ENCODE data around the gene SYPL2.

The SYPL2 gene

DNA sequence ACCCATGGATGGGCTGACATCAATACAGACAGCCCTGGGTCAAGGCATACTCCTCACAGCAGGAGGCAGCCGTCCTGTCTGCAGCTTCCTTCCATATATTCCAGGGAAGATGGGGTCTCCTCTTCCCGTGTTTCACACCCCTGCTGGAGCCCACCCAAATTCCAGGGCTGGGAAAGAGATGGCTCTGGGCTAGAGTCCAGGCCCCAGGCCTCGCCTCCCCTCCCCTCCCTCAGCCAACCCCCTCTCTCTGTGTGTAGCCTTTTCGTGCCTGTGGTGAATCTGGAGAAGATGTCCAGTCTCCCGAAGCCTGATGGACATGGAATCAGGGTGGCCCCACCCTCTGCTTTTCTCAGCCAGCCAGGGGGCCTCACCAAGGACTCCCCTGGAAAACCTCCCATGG is 20.9 kb downstream of the SYPL2 start:
- H3K27ac Mint-ChIP-seq (ENCODE audit: low read depth), result no peak overlapping the region

DNA sequence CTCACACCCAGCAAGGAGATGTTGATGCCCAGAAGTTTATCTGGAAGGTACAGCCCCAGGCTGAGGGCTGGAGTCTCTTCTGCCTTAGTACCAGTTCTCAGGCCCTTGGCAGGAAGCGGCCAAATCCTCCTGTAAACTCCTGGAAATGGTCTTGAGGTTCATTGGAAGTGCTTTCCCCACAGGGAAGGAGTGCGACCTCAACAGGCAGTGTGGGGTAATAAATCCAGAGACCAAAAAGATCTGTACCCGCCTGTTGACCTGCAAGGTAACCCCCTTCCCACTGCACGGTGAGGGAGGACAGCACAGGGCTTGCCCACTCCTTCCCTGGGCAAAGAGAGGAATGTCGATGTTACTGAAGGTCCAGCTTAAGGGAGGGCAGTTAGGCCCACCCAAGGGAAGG is 21.9 kb downstream of the SYPL2 start:
- ATAC-seq (replicated peaks; ENCODE audit: extremely low read depth, poor library complexity, severe bottlenecking) (no peak), DNase-seq (ENCODE audit: low spot score in 2 of 2) (no peak)
- Mint-ChIP-seq H3K4me1 (peaks cover 26% of the 10 kb centered on the region), H3K4me3 (no peak overlapping the region), H3K27ac (ENCODE audit: low read depth) (no peak overlapping the region), H3K36me3 (ENCODE audit: insufficient read depth) (peaks cover 9% of the 10 kb centered on the region), H3K27me3 (no peaks in the 10 kb centered on the region), H3K9me3 (no peaks in the 10 kb centered on the region)

More for the DNA sequence above, 20.9 kb downstream of the SYPL2 start:
- H3K36me3 Mint-ChIP-seq (ENCODE audit: insufficient read depth), result peaks cover 9% of the 10 kb centered on the region
- no peaks in the 10 kb centered on the region for H3K27me3 Mint-ChIP-seq
- H3K9me3 Mint-ChIP-seq, result no peaks in the 10 kb centered on the region
- peaks cover 36% of the 10 kb centered on the region for H3K4me1 Mint-ChIP-seq
- DNase-seq (ENCODE audit: low spot score in 2 of 2) (no peak), ATAC-seq (replicated peaks; ENCODE audit: extremely low read depth, poor library complexity, severe bottlenecking) (no peak)
- H3K4me3 Mint-ChIP-seq, result no peak overlapping the region

DNA sequence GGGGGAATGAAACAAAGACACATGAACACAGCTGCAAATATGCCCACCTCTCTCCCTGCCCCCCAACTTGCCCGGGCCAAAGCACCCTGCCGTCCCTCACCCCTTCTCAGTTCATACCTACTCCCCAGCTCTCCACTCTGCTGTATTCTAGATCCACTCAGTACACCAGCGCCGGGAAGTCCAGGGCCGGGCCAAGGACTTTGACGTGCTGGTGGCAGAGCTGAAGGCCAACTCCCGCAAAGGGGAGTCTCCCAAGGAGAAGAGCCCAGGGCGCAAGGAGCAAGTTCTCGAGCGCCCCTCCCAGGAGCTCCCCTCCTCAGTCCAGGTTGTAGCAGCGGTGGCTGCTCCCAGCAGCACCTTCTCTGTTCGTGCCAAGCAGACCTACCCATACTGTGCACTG is 22.4 kb downstream of the SYPL2 start:
- no peak overlapping the region for H3K27ac Mint-ChIP-seq (ENCODE audit: low read depth)
- H3K4me3 Mint-ChIP-seq, result no peak overlapping the region
- no peaks in the 10 kb centered on the region for H3K27me3 Mint-ChIP-seq
- peaks cover 9% of the 10 kb centered on the region for H3K36me3 Mint-ChIP-seq (ENCODE audit: insufficient read depth)
- H3K9me3 Mint-ChIP-seq, result no peaks in the 10 kb centered on the region
- ATAC-seq (replicated peaks; ENCODE audit: extremely low read depth, poor library complexity, severe bottlenecking) (no peak), DNase-seq (ENCODE audit: low spot score in 2 of 2) (no peak)
- H3K4me1 Mint-ChIP-seq, result peaks cover 22% of the 10 kb centered on the region

DNA sequence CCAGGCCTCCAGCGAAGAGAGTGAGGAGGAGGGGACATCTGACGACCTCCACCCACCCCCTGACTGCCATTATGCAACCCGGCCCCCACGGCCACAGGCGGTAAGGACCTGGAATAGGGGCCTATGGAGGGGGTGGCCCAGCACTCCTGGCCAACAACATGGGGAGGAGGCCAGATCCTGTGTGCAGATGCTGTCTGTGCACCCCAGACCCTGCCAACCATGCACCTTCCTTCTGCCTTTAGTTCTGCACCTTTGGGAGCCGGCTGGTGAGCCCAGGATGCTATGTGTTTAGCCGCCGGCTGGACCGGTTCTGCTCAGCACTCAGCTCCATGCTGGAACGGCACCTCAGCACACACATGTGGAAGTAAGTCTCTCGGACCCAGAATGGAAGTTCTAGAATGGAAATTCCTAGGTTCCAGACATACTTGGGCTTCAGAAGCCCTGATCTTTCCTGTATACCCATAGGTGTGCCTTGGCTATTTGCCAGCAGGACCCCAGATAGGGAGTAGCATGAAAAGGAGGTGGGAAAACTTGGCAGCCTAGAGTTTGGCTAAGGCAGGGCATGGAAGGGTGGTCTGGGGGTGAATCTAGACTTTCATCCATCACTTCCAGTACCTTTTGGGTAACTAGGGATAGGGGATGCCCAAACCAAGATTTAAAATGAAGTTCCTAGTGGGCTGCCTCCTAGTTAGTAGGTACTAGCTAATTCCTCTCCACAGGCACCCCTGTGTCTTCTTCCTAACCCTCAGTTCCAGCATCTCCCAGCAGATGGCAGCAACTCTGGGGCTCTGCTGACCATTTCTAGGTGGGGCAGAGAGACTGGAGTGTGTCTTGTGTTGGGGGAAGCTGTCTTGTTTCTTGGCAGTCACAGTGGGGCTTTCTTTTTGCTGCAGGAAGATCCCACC is 23.9 kb downstream of the SYPL2 start:
- Mint-ChIP-seq H3K27ac (ENCODE audit: low read depth) (no peak overlapping the region), H3K4me1 (peaks cover 21% of the 10 kb centered on the region), H3K27me3 (no peaks in the 10 kb centered on the region), H3K4me3 (no peak overlapping the region), H3K9me3 (no peaks in the 10 kb centered on the region), H3K36me3 (ENCODE audit: insufficient read depth) (peaks cover 9% of the 10 kb centered on the region)
- DNase-seq (ENCODE audit: low spot score in 2 of 2) (peak; percentile 67 to 73), ATAC-seq (replicated peaks; ENCODE audit: extremely low read depth, poor library complexity, severe bottlenecking) (no peak)

DNA sequence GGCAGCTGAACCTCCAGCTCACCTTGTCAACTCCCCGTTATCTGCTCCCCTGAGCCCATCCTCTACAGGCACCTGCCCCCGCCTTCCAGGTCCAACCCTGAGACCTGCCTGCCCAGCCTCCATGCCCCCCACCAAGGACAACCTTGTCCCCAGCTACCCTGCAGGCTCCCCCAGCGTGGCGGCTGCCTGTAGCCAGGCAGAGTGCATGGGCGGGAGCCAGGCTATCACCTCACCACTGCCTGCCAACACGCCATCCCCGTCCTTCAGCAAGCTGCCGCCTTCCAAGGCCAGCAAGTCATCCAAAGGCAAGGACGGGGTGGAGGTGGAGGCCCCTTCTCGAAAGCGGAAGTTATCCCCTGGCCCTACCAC is 24.6 kb downstream of the SYPL2 start:
- H3K9me3 Mint-ChIP-seq, result no peaks in the 10 kb centered on the region
- peaks cover 24% of the 10 kb centered on the region for H3K4me1 Mint-ChIP-seq
- no peak for DNase-seq (ENCODE audit: low spot score in 2 of 2)
- no peak overlapping the region for H3K4me3 Mint-ChIP-seq
- no peak for ATAC-seq (replicated peaks; ENCODE audit: extremely low read depth, poor library complexity, severe bottlenecking)
- peaks cover 9% of the 10 kb centered on the region for H3K36me3 Mint-ChIP-seq (ENCODE audit: insufficient read depth)
- no peak overlapping the region for H3K27ac Mint-ChIP-seq (ENCODE audit: low read depth)
- H3K27me3 Mint-ChIP-seq, result no peaks in the 10 kb centered on the region

DNA sequence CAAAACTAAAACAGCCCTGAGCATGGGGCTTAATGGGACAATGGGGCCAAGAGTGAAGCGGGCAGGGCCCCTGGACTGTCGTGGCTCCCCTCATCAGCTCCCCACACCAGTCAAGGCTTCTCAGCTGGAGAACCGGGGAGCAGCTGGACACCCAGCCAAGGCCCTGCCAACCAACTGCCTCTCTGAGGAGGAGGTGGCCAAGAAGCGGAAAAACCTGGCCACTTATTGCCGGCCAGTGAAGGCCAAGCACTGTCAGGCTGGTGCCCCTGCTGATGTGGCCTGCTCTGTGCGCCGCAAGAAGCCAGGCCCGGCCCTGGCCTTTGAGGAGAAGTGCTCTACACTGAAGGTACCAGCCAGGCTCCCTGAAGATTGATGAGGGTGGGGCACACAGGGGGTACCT is 25.0 kb downstream of the SYPL2 start:
- Mint-ChIP-seq H3K27ac (ENCODE audit: low read depth) (no peak overlapping the region), H3K27me3 (no peaks in the 10 kb centered on the region), H3K36me3 (ENCODE audit: insufficient read depth) (peaks cover 9% of the 10 kb centered on the region), H3K9me3 (no peaks in the 10 kb centered on the region), H3K4me1 (peaks cover 29% of the 10 kb centered on the region), H3K4me3 (no peak overlapping the region)
- DNase-seq (ENCODE audit: low spot score in 2 of 2), result no peak
- no peak for ATAC-seq (replicated peaks; ENCODE audit: extremely low read depth, poor library complexity, severe bottlenecking)

DNA sequence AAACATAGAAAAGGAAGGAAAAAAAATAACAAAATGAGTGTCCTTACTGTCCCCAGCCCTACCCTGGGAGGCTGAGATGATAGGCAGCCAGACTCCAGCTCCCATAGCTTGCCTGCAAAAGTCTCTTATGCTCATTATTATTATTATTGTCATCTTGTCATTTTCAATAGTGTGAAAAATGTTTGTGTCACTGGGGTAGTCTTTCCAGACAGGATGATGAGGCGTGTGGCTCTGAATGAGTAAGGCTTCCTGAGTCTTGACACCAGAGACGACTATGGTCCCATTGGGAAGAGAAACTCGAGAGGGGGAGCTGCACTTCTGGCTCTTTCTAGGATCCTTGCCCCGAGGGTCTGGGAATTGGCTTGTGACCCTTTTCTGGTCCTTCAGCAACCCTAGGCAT is 26.4 kb downstream of the SYPL2 start:
- H3K27me3 Mint-ChIP-seq, result no peaks in the 10 kb centered on the region
- peaks cover 15% of the 10 kb centered on the region for H3K36me3 Mint-ChIP-seq (ENCODE audit: insufficient read depth)
- no peak overlapping the region for H3K27ac Mint-ChIP-seq (ENCODE audit: low read depth)
- DNase-seq (ENCODE audit: low spot score in 2 of 2) (no peak), ATAC-seq (replicated peaks; ENCODE audit: extremely low read depth, poor library complexity, severe bottlenecking) (no peak)
- H3K9me3 Mint-ChIP-seq, result no peaks in the 10 kb centered on the region
- H3K4me3 Mint-ChIP-seq, result peak overlapping the region; percentile 9
- H3K4me1 Mint-ChIP-seq, result peaks cover 38% of the 10 kb centered on the region

DNA sequence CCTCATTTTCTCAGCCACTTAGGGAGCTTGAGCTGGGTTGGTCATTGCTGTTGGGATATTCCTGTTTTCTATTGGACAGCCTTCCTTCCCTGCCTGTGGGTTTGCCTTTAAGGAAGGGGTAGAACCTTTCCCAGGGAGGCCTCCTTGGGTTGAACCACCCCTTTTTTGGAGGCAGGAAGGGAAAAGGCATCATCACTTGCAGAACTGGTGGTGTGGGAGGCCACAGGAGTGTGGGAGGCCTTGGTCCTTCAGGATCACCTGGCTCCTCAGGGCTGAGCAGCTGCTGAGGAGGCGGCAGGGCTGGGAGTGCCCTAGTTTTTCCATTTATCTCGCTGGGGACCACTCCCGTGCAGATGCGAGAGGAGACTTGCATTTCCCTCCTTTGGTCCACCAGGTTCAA is 26.9 kb downstream of the SYPL2 start:
- ATAC-seq (replicated peaks; ENCODE audit: extremely low read depth, poor library complexity, severe bottlenecking) (no peak), DNase-seq (ENCODE audit: low spot score in 2 of 2) (no peak)
- H3K36me3 Mint-ChIP-seq (ENCODE audit: insufficient read depth), result peaks cover 15% of the 10 kb centered on the region
- peaks cover 42% of the 10 kb centered on the region for H3K4me1 Mint-ChIP-seq
- H3K27ac Mint-ChIP-seq (ENCODE audit: low read depth), result no peak overlapping the region
- no peaks in the 10 kb centered on the region for H3K27me3 Mint-ChIP-seq
- H3K4me3 Mint-ChIP-seq, result peak overlapping the region; percentile 97
- H3K9me3 Mint-ChIP-seq, result no peaks in the 10 kb centered on the region

DNA sequence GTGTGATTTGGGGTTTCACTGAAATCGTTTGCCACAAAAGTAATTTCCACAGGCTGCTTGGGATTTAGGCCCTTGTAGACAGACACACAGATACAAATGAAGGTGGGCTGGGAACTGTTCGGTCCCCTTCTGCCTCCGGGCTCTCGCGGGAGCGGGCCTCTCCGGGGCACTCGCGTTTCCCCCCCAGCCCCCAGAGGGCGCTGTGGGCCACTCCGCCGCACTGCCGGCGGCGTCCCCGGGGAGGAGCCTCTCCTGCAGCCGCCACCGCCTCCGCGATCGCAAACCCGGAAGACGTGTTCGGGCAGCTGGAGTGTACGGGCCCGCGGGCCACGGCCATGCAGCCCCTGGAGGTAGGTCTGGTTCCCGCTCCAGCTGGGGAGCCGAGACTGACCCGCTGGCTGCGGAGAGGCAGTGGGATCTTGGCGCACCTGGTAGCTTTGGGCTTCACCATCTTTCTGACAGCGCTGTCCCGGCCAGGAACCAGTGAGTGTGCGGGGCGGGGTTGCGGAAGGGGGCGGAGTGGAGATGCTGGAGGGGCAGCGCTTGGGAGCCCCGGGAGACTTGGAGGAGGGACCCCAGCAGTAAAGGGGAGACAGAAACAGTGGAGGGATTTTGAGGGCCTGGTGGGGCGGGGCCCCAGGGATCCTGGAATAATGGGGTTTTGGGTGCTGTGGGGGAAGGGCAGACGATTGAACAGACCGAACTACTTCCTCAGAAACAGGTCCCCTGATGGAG is 27.6 kb downstream of the SYPL2 start, which contains the start of gene CYB561D1:
Gene CYB561D1 (plus strand): TSS at position 290 of the 735 bp plus-strand sequence. CDS start 46 bp downstream, at position 336.
- peaks cover 48% of the 10 kb centered on the region for H3K4me1 Mint-ChIP-seq
- H3K27me3 Mint-ChIP-seq, result no peaks in the 10 kb centered on the region
- peak within 1 kb of the TSS; percentile 97 for H3K4me3 Mint-ChIP-seq
- H3K27ac Mint-ChIP-seq (ENCODE audit: low read depth), result peak within 1 kb of the TSS; percentile 79
- DNase-seq (ENCODE audit: low spot score in 2 of 2) (peak; percentile 82 to 87), ATAC-seq (replicated peaks; ENCODE audit: extremely low read depth, poor library complexity, severe bottlenecking) (peak; percentile 92)
- H3K36me3 Mint-ChIP-seq (ENCODE audit: insufficient read depth), result peaks cover 20% of the 10 kb centered on the region
- no peaks in the 10 kb centered on the region for H3K9me3 Mint-ChIP-seq

DNA sequence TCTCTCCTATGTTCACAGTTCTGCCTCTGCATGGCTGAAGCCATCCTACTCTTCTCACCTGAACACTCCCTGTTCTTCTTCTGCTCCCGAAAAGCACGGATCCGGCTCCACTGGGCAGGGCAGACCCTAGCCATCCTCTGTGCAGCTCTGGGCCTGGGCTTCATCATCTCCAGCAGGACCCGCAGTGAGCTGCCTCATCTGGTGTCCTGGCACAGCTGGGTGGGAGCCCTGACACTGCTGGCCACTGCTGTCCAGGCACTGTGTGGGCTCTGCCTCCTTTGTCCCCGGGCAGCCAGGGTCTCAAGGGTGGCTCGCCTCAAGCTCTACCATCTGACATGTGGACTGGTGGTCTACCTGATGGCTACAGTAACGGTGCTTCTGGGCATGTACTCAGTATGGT is 29.4 kb downstream of the SYPL2 start:
- Mint-ChIP-seq H3K9me3 (no peaks in the 10 kb centered on the region), H3K4me1 (peaks cover 60% of the 10 kb centered on the region), H3K27ac (ENCODE audit: low read depth) (no peak overlapping the region)

DNA sequence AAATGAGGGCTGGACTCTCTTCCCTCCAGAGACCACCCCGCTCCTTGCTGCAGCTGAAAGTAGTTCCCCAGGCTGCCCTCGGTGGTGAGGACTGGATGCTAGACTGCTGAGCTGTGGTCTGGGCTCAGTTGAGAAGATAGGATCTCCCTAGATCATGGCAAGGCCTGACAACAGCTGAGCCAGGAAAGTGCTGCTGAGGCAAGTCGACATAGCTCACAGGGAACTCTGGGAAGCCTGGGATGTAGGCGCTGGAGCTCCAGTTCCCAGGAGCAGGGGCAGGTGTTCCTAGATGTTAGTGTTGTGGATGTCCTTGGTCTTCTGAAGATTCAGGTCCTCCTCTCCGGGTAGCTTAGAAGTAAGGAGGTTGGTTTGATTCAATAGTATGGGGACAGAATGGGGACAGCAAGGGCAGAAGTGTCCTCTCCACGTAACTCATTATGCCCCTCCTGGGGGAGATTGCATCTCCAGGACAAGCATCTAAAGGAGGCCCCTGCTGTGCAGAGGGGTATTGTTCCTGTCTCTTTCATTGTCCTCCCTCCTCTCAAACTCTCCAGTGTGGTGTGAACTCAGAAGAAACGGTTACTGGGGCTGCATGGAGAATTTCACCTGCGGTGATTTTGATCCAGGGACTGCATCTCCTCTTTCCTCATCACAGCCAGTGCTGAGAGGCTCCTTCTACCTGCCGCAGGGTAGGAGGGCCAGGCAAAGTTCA is 31.3 kb downstream of the SYPL2 start:
- peak overlapping the region; percentile 29 for H3K4me3 Mint-ChIP-seq
- ATAC-seq (replicated peaks; ENCODE audit: extremely low read depth, poor library complexity, severe bottlenecking), result no peak
- no peaks in the 10 kb centered on the region for H3K27me3 Mint-ChIP-seq
- peaks cover 18% of the 10 kb centered on the region for H3K36me3 Mint-ChIP-seq (ENCODE audit: insufficient read depth)
- no peaks in the 10 kb centered on the region for H3K9me3 Mint-ChIP-seq
- no peak for DNase-seq (ENCODE audit: low spot score in 2 of 2)
- H3K4me1 Mint-ChIP-seq, result peaks cover 76% of the 10 kb centered on the region
- H3K27ac Mint-ChIP-seq (ENCODE audit: low read depth), result no peak overlapping the region

More for the DNA sequence above, 29.4 kb downstream of the SYPL2 start:
- H3K36me3 Mint-ChIP-seq (ENCODE audit: insufficient read depth), result peaks cover 18% of the 10 kb centered on the region
- peak overlapping the region; percentile 97 for H3K4me3 Mint-ChIP-seq
- ATAC-seq (replicated peaks; ENCODE audit: extremely low read depth, poor library complexity, severe bottlenecking), result no peak
- DNase-seq (ENCODE audit: low spot score in 2 of 2), result no peak
- H3K27me3 Mint-ChIP-seq, result no peaks in the 10 kb centered on the region

DNA sequence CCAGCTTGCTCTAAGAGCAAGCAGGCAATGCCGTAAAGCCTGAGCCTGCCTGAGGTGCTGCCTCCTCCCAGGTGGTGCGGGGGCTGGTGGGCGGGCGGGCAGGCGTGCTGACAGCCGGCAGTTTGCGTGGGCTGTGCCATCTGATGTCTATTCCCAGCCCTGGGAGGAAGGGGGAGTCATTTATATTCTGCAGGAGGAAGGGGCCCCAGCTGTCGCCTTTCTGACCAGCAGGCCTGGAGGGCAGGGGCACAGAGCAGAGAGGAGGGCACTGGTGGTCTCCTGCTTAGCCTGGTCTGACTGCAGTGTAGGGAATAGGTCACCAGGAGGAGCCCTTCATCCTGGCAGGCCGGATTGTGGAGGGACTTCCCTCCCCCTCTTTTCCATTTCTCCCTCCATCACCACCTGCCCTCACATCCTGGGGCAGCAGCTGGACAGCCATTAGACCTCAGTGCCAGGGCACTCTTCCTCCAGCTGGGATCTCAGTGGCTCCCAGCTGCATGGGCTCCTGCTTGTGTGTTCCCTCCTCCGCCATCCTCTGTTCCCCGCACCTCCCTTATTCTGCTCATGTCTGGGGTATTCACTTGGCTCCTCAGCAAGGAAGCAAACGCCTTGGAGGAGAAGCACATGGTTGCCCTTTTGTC is 31.9 kb downstream of the SYPL2 start:
- no peak overlapping the region for H3K27ac Mint-ChIP-seq (ENCODE audit: low read depth)
- peak overlapping the region; percentile 29 for H3K4me3 Mint-ChIP-seq
- DNase-seq (ENCODE audit: low spot score in 2 of 2) (no peak), ATAC-seq (replicated peaks; ENCODE audit: extremely low read depth, poor library complexity, severe bottlenecking) (no peak)
- peaks cover 81% of the 10 kb centered on the region for H3K4me1 Mint-ChIP-seq
- no peaks in the 10 kb centered on the region for H3K27me3 Mint-ChIP-seq
- peaks cover 18% of the 10 kb centered on the region for H3K36me3 Mint-ChIP-seq (ENCODE audit: insufficient read depth)
- H3K9me3 Mint-ChIP-seq, result no peaks in the 10 kb centered on the region

All from central memory CD8-positive, alpha-beta T cell (primary cell).